H1 (cell line): ENCODE results near the gene NEDD4. TPM values are rescaled to one million over a fixed set of nuclear protein-coding genes. Genes with fewer than 3 reads are reported as not detected.

ENCODE experiments used
- CTCF ChIA-PET: fragments of 300-600 bp; sonication (Branson Sonifier 250); formaldehyde crosslinking; loops from one replicate; lab custom pipeline; 2021; ENCODE audit not compliant: partially characterized antibody; lab: Charles Lee
- POLR2A ChIA-PET: fragments of 300-600 bp; sonication (Branson Sonifier 250); formaldehyde crosslinking; loops from one replicate; lab custom pipeline; 2021; ENCODE audit warnings: inconsistent platforms; ENCODE audit not compliant: partially characterized antibody; lab: Charles Lee
- DNase-seq, 2 experiments: peaks; one replicate each; pipeline versions ENCODE4 v3.0.0 to v3.0.0-alpha.2; 2010 to 2022; ENCODE audit warnings: low spot score in 2 of 2, low read depth in 1 of 2, mixed read lengths in 1 of 2
- FAIRE-seq: peaks from 2 replicates; lab custom pipeline; 2011; peaks lifted over from hg19 to GRCh38; lab: Jason Lieb, UNC
- H2AFZ ChIP-seq: 2 replicates; pipeline ENCODE4 v1.8.1; 2012; ENCODE audit warnings: low read length, inconsistent platforms
- H2AK5ac ChIP-seq: 2 replicates; pipeline ENCODE4 v1.6.1; 2013; ENCODE audit warnings: low read depth, low read length
- H2BK120ac ChIP-seq: replicated peaks from 2 replicates; pipeline ENCODE3; 2013; ENCODE audit warnings: low read depth, low read length, inconsistent platforms
- H2BK12ac ChIP-seq: 2 replicates; pipeline ENCODE4 v1.6.1; 2013; ENCODE audit warnings: low read depth, low read length
- H2BK15ac ChIP-seq: 2 replicates; pipeline ENCODE4 v1.6.1; 2013; ENCODE audit warnings: low read length
- H2BK20ac ChIP-seq: 2 replicates; pipeline ENCODE4 v1.6.1; 2013; ENCODE audit warnings: low read length
- H2BK5ac ChIP-seq: 2 replicates; pipeline ENCODE4 v1.6.1; 2013; ENCODE audit warnings: low read depth, low read length
- H3K14ac ChIP-seq: 2 replicates; pipeline ENCODE4 v1.6.1; 2013; ENCODE audit warnings: inconsistent platforms; ENCODE audit not compliant: insufficient read length
- H3K18ac ChIP-seq: 2 replicates; pipeline ENCODE4 v1.6.1; 2013; ENCODE audit warnings: low read length; ENCODE audit errors: extremely low read depth
- H3K23ac ChIP-seq: 2 replicates; pipeline ENCODE4 v1.6.1; 2013; ENCODE audit warnings: inconsistent platforms; ENCODE audit not compliant: insufficient read length
- H3K23me2 ChIP-seq: 2 replicates; pipeline ENCODE4 v1.6.1; 2013; ENCODE audit warnings: low read depth, low read length
- H3K27ac ChIP-seq: 2 replicates; pipeline ENCODE4 v1.6.1; 2011; ENCODE audit warnings: low read depth, low read length, inconsistent platforms
- H3K27me3 ChIP-seq, 4 experiments: replicated peaks in 1 of 4; 1 replicate in 1 of 4; 2 replicates in 3 of 4; pipeline versions ENCODE4 v1.6.1 to v1.8.1; 2011 to 2013; ENCODE audit warnings: low read length in 3 of 4, mild to moderate bottlenecking in 3 of 4, inconsistent platforms in 2 of 4, mixed read lengths in 2 of 4, moderate library complexity in 1 of 4; ENCODE audit not compliant: control insufficient read depth in 3 of 4, insufficient read depth in 3 of 4; ENCODE audit errors: extremely low read depth in 1 of 4
- H3K36me3 ChIP-seq, 4 experiments: 2 replicates each; pipeline versions ENCODE4 v1.6.1 to v1.8.1; 2011 to 2013; ENCODE audit warnings: mild to moderate bottlenecking in 4 of 4, low read length in 3 of 4, moderate library complexity in 2 of 4, control low read depth in 1 of 4, inconsistent platforms in 1 of 4; ENCODE audit not compliant: insufficient read depth in 4 of 4, control insufficient read depth in 2 of 4
- H3K4ac ChIP-seq: replicated peaks from 2 replicates; pipeline ENCODE3; 2013; ENCODE audit warnings: low read length, low read depth, mixed read lengths, inconsistent platforms; ENCODE audit not compliant: insufficient read length
- H3K4me1 ChIP-seq, 4 experiments: replicated peaks in 1 of 4; 1 replicate in 1 of 4; 2 replicates in 3 of 4; pipeline versions ENCODE4 v1.6.1 to v1.8.1; 2011 to 2013; ENCODE audit warnings: low read length in 3 of 4, inconsistent platforms in 2 of 4, mixed read lengths in 1 of 4; ENCODE audit not compliant: insufficient read depth in 4 of 4, control insufficient read depth in 3 of 4
- H3K4me2 ChIP-seq, 2 experiments: 2 replicates each; pipeline versions ENCODE4 v1.6.1 to v1.8.1; 2011 to 2013; ENCODE audit warnings: low read depth in 2 of 2, low read length in 2 of 2, control low read depth in 1 of 2, inconsistent platforms in 1 of 2, mild to moderate bottlenecking in 1 of 2; ENCODE audit not compliant: insufficient read depth in 1 of 2
- H3K4me3 ChIP-seq, 4 experiments: fragments of 200-600, 300-600 bp in 1 of 4; sonication (generic), shearing (Covaris generic), sonication (Bioruptor Twin) in 1 of 4; 2 replicates each; pipeline versions ENCODE4 v1.5.1 to v1.8.1; 2011 to 2016; ENCODE audit warnings: low read length in 4 of 4, low read depth in 3 of 4, control low read depth in 2 of 4, inconsistent platforms in 2 of 4, mild to moderate bottlenecking in 2 of 4, mixed read lengths in 1 of 4, moderate library complexity in 1 of 4; ENCODE audit not compliant: insufficient read depth in 2 of 4; ENCODE audit errors: extremely low read depth in 1 of 4
- H3K56ac ChIP-seq: replicated peaks from 2 replicates; pipeline ENCODE3; 2013; ENCODE audit warnings: low read depth, mild to moderate bottlenecking, mixed read lengths, low read length, inconsistent platforms; ENCODE audit not compliant: insufficient read length
- H3K79me1 ChIP-seq: 2 replicates; pipeline ENCODE4 v1.6.1; 2013; ENCODE audit warnings: low read depth, low read length, control low read depth
- H3K79me2 ChIP-seq, 2 experiments: 2 replicates each; pipeline versions ENCODE4 v1.6.1 to v1.8.1; 2012 to 2013; ENCODE audit warnings: low read length in 2 of 2, mild to moderate bottlenecking in 2 of 2, inconsistent platforms in 1 of 2; ENCODE audit not compliant: insufficient read depth in 2 of 2, control insufficient read depth in 1 of 2
- H3K9ac ChIP-seq, 4 experiments: replicated peaks in 1 of 4; 1 replicate in 1 of 4; 2 replicates in 3 of 4; pipeline versions ENCODE4 v1.6.1 to v1.8.1; 2011 to 2013; ENCODE audit warnings: low read depth in 3 of 4, low read length in 3 of 4, control low read depth in 2 of 4, mild to moderate bottlenecking in 2 of 4, moderate library complexity in 2 of 4, inconsistent platforms in 1 of 4; ENCODE audit errors: extremely low read depth in 1 of 4
- H3K9me3 ChIP-seq, 2 experiments: 2 replicates each; pipeline versions ENCODE4 v1.6.1 to v1.8.1; 2012 to 2013; ENCODE audit warnings: mild to moderate bottlenecking in 2 of 2, moderate library complexity in 2 of 2, control low read depth in 1 of 2, inconsistent platforms in 1 of 2, low read depth in 1 of 2, low read length in 1 of 2, mixed read lengths in 1 of 2; ENCODE audit not compliant: insufficient read depth in 2 of 2
- H4K20me1 ChIP-seq, 2 experiments: replicated peaks in 1 of 2; 2 replicates each; pipeline versions ENCODE3 to v1.8.1; 2011 to 2013; ENCODE audit warnings: inconsistent platforms in 2 of 2, low read length in 2 of 2, mild to moderate bottlenecking in 1 of 2; ENCODE audit not compliant: insufficient read depth in 2 of 2, control insufficient read depth in 1 of 2
- H4K5ac ChIP-seq: 2 replicates; pipeline ENCODE4 v1.6.1; 2013; ENCODE audit warnings: low read length, low read depth, mixed read lengths, inconsistent platforms; ENCODE audit not compliant: insufficient read length
- H4K8ac ChIP-seq: 2 replicates; pipeline ENCODE4 v1.8.0; 2013; ENCODE audit warnings: mild to moderate bottlenecking, moderate library complexity, low read length, inconsistent platforms; ENCODE audit not compliant: insufficient read depth; ENCODE audit errors: extremely low read depth
- H4K91ac ChIP-seq: replicated peaks from 2 replicates; pipeline ENCODE3; 2013; ENCODE audit warnings: low read length, mixed read lengths, inconsistent platforms; ENCODE audit not compliant: insufficient read length
- CTCF ChIP-seq, 3 experiments: IDR thresholded peaks; 1 replicate in 2 of 3; 2 replicates in 1 of 3; pipeline versions ENCODE4 v1.5.1 to v1.6.1; 2011; ENCODE audit warnings: low read length in 3 of 3, mild to moderate bottlenecking in 3 of 3, inconsistent platforms in 2 of 3, low read depth in 1 of 3, moderate library complexity in 1 of 3; ENCODE audit not compliant: insufficient read depth in 1 of 3; ENCODE audit errors: control extremely low read depth in 1 of 3
- RAD21 ChIP-seq, 2 experiments: IDR thresholded peaks in 1 of 2; conservative IDR thresholded peaks in 1 of 2; 2 replicates each; pipeline ENCODE4 v1.6.1; 2011; ENCODE audit warnings: low read depth in 2 of 2, low read length in 2 of 2, improper control_type of control experiment in 1 of 2, inconsistent platforms in 1 of 2, mild to moderate bottlenecking in 1 of 2, moderate library complexity in 1 of 2
- SP2 ChIP-seq: IDR thresholded peaks from 2 replicates; pipeline ENCODE4 v1.6.1; 2012; ENCODE audit warnings: mild to moderate bottlenecking, low read length, inconsistent platforms
- ZNF274 ChIP-seq: IDR thresholded peaks from 2 replicates; pipeline ENCODE4 v1.7.0; 2012; ENCODE audit warnings: low read length, borderline replicate concordance; ENCODE audit errors: extremely low read depth
- WGBS, 2 experiments: shearing (Covaris generic) in 1 of 2; methylation state at CpG; one replicate each; pipeline versions ENCODE4 v1.1.6 to v1.1.7; 2013 to 2015; ENCODE audit warnings: low lambda C conversion rate in 2 of 2, mixed read lengths in 2 of 2, inconsistent platforms in 1 of 2, low coverage in 1 of 2, missing lambda C conversion rate in 1 of 2; ENCODE audit not compliant: insufficient replicate concordance in 2 of 2, insufficient coverage in 1 of 2, insufficient read length in 1 of 2; ENCODE audit errors: extremely low coverage in 1 of 2, missing lambda C conversion rate in 1 of 2; 5-methylcytosine and 5-hydroxymethylcytosine counted together
- polyA plus RNA-seq, 7 experiments: library from polyadenylated mRNA; depleted of rRNA in 3 of 7; stranded (reverse) in 5 of 7; unstranded in 2 of 7; fragments of >200 nt in 5 of 7; fragments of 200-250 nt in 2 of 7; gene quantifications; 1 replicate in 5 of 7; 2 replicates in 1 of 7; 4 replicates in 1 of 7; pipeline versions ENCODE4 v1.2.1 to v1.2.3, GENCODE V29; 2011 to 2013; ENCODE audit warnings: missing spikeins in 2 of 7, mixed read lengths in 2 of 7
- total RNA-seq: library from RNA; stranded (reverse); fragmentation: NEBNext Ultra II Directional; extraction: Animal tissue kit (Norgen Biotek cat#: 25700); gene quantifications from 2 replicates; pipeline ENCODE4 v1.2.1, GENCODE V29; 2021

NEDD4 gene
- total and polyA plus RNA-seq, 2 of the 8 experiments (the other 6 are each of a cell fraction or from before 2014, with no cell fraction given), result 0.95 to 3.9 TPM

GRCh38 chr15:55917881-55918296, 75.5 kb downstream of the NEDD4 start:
- no peak overlapping the region for H3K56ac ChIP-seq
- no peak overlapping the region for H2AK5ac ChIP-seq
- ChIA-PET CTCF (interaction anchor here (0.7 to 3.7 kb wide), 18 partner anchors 8 to 272 kb away, joined by 3 to 31 read pairs (median 4); no protein-coding TSS in a partner anchor), POLR2A (interaction anchor here (0.7 kb wide), 2 partner anchors 232 to 451 kb away, joined by 3 to 4 read pairs; no protein-coding TSS in a partner anchor)
- no peak overlapping the region for H3K14ac ChIP-seq
- no peak overlapping the region for H3K18ac ChIP-seq
- TF ChIP-seq SP2, result no peak
- TF ChIP-seq CTCF (IDR thresholded peaks at IDR 0.05; ENCODE audit: control extremely low read depth in 1 of 3, insufficient read depth in 1 of 3, low read depth in 1 of 3, low read length in 3 of 3), result peak in 2 of 3 experiments; percentile 23 to 27; a peak in 2 of 4 replicates
- TF ChIP-seq ZNF274, result no peak
- TF ChIP-seq RAD21 (IDR thresholded peaks at IDR 0.05 in 1 of 2, conservative IDR thresholded peaks at IDR 0.05 in 1 of 2; ENCODE audit: low read depth in 2 of 2, low read length in 2 of 2), result peak in 1 of 2 experiments; percentile 18; a peak in 1 of 4 replicates
- H4K20me1 ChIP-seq, result no peaks in the 10 kb centered on the region
- no peak overlapping the region for H3K23ac ChIP-seq
- H4K5ac ChIP-seq, result no peak overlapping the region
- H3K36me3 ChIP-seq, result no peaks in the 10 kb centered on the region
- no peak overlapping the region for H2BK20ac ChIP-seq
- H2AFZ ChIP-seq, result no peak overlapping the region
- no peak overlapping the region for H2BK15ac ChIP-seq
- no peak overlapping the region for H3K4me3 ChIP-seq
- no peak for FAIRE-seq
- no peak overlapping the region for H4K8ac ChIP-seq
- no peak overlapping the region for H3K9ac ChIP-seq
- H2BK5ac ChIP-seq, result no peak overlapping the region
- no peaks in the 10 kb centered on the region for H3K79me2 ChIP-seq
- H3K4me1 ChIP-seq, result no peaks in the 10 kb centered on the region
- no peak overlapping the region for H2BK12ac ChIP-seq
- WGBS, 2 experiments, result 0% methylated on average over 1 of the region's 1 CpG; no CpG with 5 or more reads in 1 of the 2 experiments
- H3K23me2 ChIP-seq, result no peaks in the 10 kb centered on the region
- no peak for DNase-seq
- H3K4ac ChIP-seq, result no peak overlapping the region
- H3K79me1 ChIP-seq, result no peaks in the 10 kb centered on the region
- no peak overlapping the region for H3K4me2 ChIP-seq
- H3K27me3 ChIP-seq, result no peaks in the 10 kb centered on the region
- no peaks in the 10 kb centered on the region for H3K9me3 ChIP-seq
- H2BK120ac ChIP-seq, result no peak overlapping the region
- H3K27ac ChIP-seq, result no peak overlapping the region
- H4K91ac ChIP-seq, result no peak overlapping the region
